ENCODE measurements around the gene FOXS1. TPM values are rescaled to one million over a fixed set of nuclear protein-coding genes. Genes with fewer than 3 reads are reported as not detected.

FOXS1 gene
- total and polyA plus RNA-seq, 7 donors: 0.59 to 3.8 (median 0.87) TPM

- WGBS, 3 donors: 35 to 56% (median 49%) methylated on average over 2 of the region's 2 CpGs
- TF ChIP-seq CTCF (IDR thresholded peaks at IDR 0.05): no peak
- peak in 1 of 2 donors; percentile 17 for DNase-seq
- Histone ChIP-seq H3K4me3 (no peak overlapping the region), H3K9me3 (no peaks in the 10 kb centered on the region), H3K27me3 (ENCODE audit: insufficient read depth in 3 of 3, low read length in 2 of 3) (no peaks in the 10 kb centered on the region), H3K27ac (no peak overlapping the region), H3K36me3 (ENCODE audit: insufficient read depth in 1 of 2, low read depth in 1 of 2) (peaks cover 0 to 91% of the 10 kb centered on the region in 2 donors), H3K4me1 (peaks cover 34% of the 10 kb centered on the region)
- intact Hi-C loops (cut with DNase I): loop anchor here (10.0 kb wide), 2 partner anchors 162 to 208 kb away; no protein-coding TSS in a partner anchor
- no peak for ATAC-seq
Measured at GRCh38 chr20:31827059-31827458, 18.3 kb downstream of the FOXS1 start.

- DNase-seq: no peak
- Histone ChIP-seq H3K36me3 (ENCODE audit: insufficient read depth in 1 of 2, low read depth in 1 of 2) (peaks cover 0 to 81% of the 10 kb centered on the region in 2 donors), H3K27ac (peak overlapping the region; percentile 1), H3K4me3 (no peak overlapping the region), H3K4me1 (peaks cover 34% of the 10 kb centered on the region), H3K9me3 (no peaks in the 10 kb centered on the region), H3K27me3 (ENCODE audit: insufficient read depth in 3 of 3, low read length in 2 of 3) (no peaks in the 10 kb centered on the region)
- intact Hi-C loops (cut with DNase I): loop anchor here (10.0 kb wide), 2 partner anchors 161 to 209 kb away; no protein-coding TSS in a partner anchor
- no peak for TF ChIP-seq CTCF (IDR thresholded peaks at IDR 0.05)
- WGBS, 3 donors: 51 to 70% (median 52%) methylated on average over 5 of the region's 5 CpGs
- ATAC-seq: no peak
Measured at GRCh38 chr20:31826074-31826473, 19.3 kb downstream of the FOXS1 start.

GRCh38 chr20:31824554-31825313 lies 20.7 kb downstream of the FOXS1 start:
- intact Hi-C loops (cut with DNase I): loop anchor here (5.0 to 10.0 kb wide), 5 partner anchors 97 to 268 kb away; partner anchors contain the start of gene PDRG1 (in 1 of the 2)
- H3K9me3 ChIP-seq: no peaks in the 10 kb centered on the region
- H3K4me3 ChIP-seq: no peak overlapping the region
- no peaks in the 10 kb centered on the region for H3K27me3 ChIP-seq (ENCODE audit: insufficient read depth in 3 of 3, low read length in 2 of 3)
- DNase-seq (peak in 1 of 2 donors; percentile 33), ATAC-seq (no peak)
- 67 to 79% (median 68%) methylated on average over 14 of the region's 14 CpGs for WGBS, 3 donors
- H3K27ac ChIP-seq: peak overlapping the region; percentile 50
- peaks cover 0 to 67% of the 10 kb centered on the region in 2 donors for H3K36me3 ChIP-seq (ENCODE audit: insufficient read depth in 1 of 2, low read depth in 1 of 2)
- TF ChIP-seq CTCF (IDR thresholded peaks at IDR 0.05): no peak
- H3K4me1 ChIP-seq: peaks cover 34% of the 10 kb centered on the region

GRCh38 chr20:31824125-31824485 lies 21.3 kb downstream of the FOXS1 start:
- H3K36me3 ChIP-seq (ENCODE audit: insufficient read depth in 1 of 2, low read depth in 1 of 2): peaks cover 0 to 61% of the 10 kb centered on the region in 2 donors
- no peak overlapping the region for H3K4me3 ChIP-seq
- DNase-seq (peak in 1 of 2 donors; percentile 42), ATAC-seq (no peak)
- 76 to 88% (median 83%) methylated on average over 4 of the region's 4 CpGs for WGBS, 3 donors
- intact Hi-C loops (cut with DNase I): loop anchor here (5.0 to 10.0 kb wide), 5 partner anchors 97 to 268 kb away; partner anchors contain the start of gene PDRG1 (in 1 of the 2)
- TF ChIP-seq CTCF (IDR thresholded peaks at IDR 0.05): no peak
- no peaks in the 10 kb centered on the region for H3K9me3 ChIP-seq
- peaks cover 35% of the 10 kb centered on the region for H3K4me1 ChIP-seq
- peak overlapping the region; percentile 50 for H3K27ac ChIP-seq
- H3K27me3 ChIP-seq (ENCODE audit: insufficient read depth in 3 of 3, low read length in 2 of 3): no peaks in the 10 kb centered on the region
